IPS DF 6.9 (cell line): ENCODE data around the gene ACACA.

Source experiments
- DNase-seq: peaks from one replicate; pipeline ENCODE4 v3.0.0-alpha.2; 2013; ENCODE audit warnings: low read depth, low spot score
- H3K27ac ChIP-seq: one replicate; pipeline ENCODE4 v1.5.1; 2013; ENCODE audit warnings: low read length, control low read depth
- H3K27me3 ChIP-seq: 2 replicates; pipeline ENCODE4 v1.6.1; 2013; ENCODE audit warnings: mild to moderate bottlenecking, low read length; ENCODE audit not compliant: control insufficient read depth, insufficient read depth
- H3K36me3 ChIP-seq: 2 replicates; pipeline ENCODE4 v1.6.1; 2013; ENCODE audit warnings: low read length; ENCODE audit not compliant: control insufficient read depth, insufficient read depth
- H3K4me1 ChIP-seq: 2 replicates; pipeline ENCODE4 v1.6.1; 2013; ENCODE audit warnings: low read length; ENCODE audit not compliant: control insufficient read depth, insufficient read depth
- H3K4me3 ChIP-seq: 2 replicates; pipeline ENCODE4 v1.5.1; 2013; ENCODE audit warnings: mild to moderate bottlenecking, low read length
- H3K9me3 ChIP-seq: 2 replicates; pipeline ENCODE4 v1.6.1; 2013; ENCODE audit warnings: low read length, inconsistent platforms; ENCODE audit not compliant: control insufficient read depth, insufficient read depth
- WGBS: extraction: QIAGEN DNeasy Blood & Tissue Kit; methylation state at CpG from one replicate; pipeline ENCODE4 v1.1.7; 2013; ENCODE audit warnings: mixed read lengths, missing lambda C conversion rate; ENCODE audit not compliant: insufficient read length, insufficient coverage; 5-methylcytosine and 5-hydroxymethylcytosine counted together

ACACA gene

DNA sequence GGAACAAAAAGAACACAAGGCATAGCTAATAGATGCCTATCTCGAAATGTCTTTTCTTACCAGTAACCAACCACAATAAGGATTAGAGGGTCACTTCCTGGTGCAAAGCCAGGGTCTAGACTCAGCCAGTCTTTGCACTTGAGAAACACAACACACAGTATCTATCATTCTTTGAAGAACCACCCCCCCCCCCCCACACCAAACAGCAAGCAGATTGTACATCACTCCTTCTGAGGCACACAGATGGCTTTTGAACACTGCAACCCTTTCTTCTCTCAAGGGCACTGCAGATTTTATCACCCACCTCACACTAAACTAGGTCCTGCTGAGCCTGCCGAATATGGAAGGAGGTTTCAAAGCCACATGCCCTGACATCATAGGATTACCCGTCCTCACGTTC lies 312.2 kb downstream of the ACACA start:
- Histone ChIP-seq H3K4me3 (no peak overlapping the region), H3K4me1 (no peaks in the 10 kb centered on the region; the same call in 1 of the 2 replicates), H3K9me3 (no peaks in the 10 kb centered on the region), H3K27me3 (no peaks in the 10 kb centered on the region), H3K27ac (no peak overlapping the region), H3K36me3 (peaks cover 19% of the 10 kb centered on the region)
- no CpG with 5 or more reads among the region's 4 CpGs for WGBS
- no peak for DNase-seq

DNA sequence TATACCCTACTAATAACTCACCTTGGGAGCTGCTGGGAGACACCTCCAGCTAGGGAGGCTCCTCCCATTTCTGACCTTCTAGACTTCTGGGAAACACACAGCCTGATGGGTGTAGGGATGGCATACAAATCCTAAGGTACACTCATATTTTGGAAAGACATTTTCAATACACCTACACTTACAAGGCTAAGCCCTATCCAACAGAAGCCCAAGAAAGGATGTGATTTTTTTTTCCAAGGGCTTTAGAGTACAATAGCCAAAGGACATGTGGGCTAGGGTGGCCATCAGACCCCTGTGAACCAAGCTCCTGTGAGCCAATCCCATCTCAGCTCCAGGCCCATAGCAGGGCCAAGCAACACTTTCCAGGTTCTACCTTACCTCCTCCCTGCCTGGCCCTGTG lies 313.9 kb downstream of the ACACA start:
- Histone ChIP-seq H3K27me3 (no peaks in the 10 kb centered on the region), H3K9me3 (no peaks in the 10 kb centered on the region), H3K4me1 (no peaks in the 10 kb centered on the region; the same call in 1 of the 2 replicates), H3K36me3 (peaks cover 16% of the 10 kb centered on the region), H3K4me3 (no peak overlapping the region), H3K27ac (no peak overlapping the region)
- no peak for DNase-seq

- no peak for DNase-seq
- H3K36me3 ChIP-seq: peaks cover 14% of the 10 kb centered on the region
- no peaks in the 10 kb centered on the region for H3K9me3 ChIP-seq
- no peak overlapping the region for H3K4me3 ChIP-seq
- H3K4me1 ChIP-seq: no peaks in the 10 kb centered on the region; the same call in 1 of the 2 replicates
- H3K27me3 ChIP-seq: no peaks in the 10 kb centered on the region
- WGBS: no CpG with 5 or more reads among the region's 2 CpGs
- no peak overlapping the region for H3K27ac ChIP-seq
Observed at GRCh38 chr17:37092071-37092470, 314.6 kb downstream of the ACACA start.

DNA sequence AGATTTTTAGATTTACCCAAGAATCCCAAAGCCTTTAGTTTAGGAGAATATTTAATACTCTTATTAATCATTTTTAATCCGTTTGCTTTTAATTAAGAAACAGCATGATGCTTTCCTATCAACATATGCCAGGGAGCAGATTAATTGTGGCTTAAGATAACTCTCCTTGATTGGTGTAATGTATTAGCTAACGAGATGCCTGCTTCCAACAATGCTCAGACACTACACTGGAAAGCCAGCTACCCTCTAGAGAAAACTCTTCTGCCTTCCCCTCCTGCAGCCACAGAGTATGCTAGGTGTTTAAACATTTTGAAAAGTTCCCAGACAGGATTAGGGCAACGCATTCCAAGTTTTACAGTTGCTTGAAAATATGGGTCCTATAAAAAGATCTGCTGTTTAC lies 315.7 kb downstream of the ACACA start:
- no CpG with 5 or more reads among the region's 3 CpGs for WGBS
- H3K36me3 ChIP-seq: peaks cover 15% of the 10 kb centered on the region; the same call in 1 of the 2 replicates
- DNase-seq: no peak
- H3K27ac ChIP-seq: no peak overlapping the region
- H3K27me3 ChIP-seq: no peaks in the 10 kb centered on the region
- no peaks in the 10 kb centered on the region for H3K9me3 ChIP-seq
- H3K4me3 ChIP-seq: no peak overlapping the region
- no peaks in the 10 kb centered on the region; the same call in 1 of the 2 replicates for H3K4me1 ChIP-seq

- DNase-seq: no peak
- Histone ChIP-seq H3K4me3 (no peak overlapping the region), H3K27me3 (no peaks in the 10 kb centered on the region), H3K27ac (no peak overlapping the region), H3K4me1 (no peaks in the 10 kb centered on the region; the same call in 1 of the 2 replicates), H3K36me3 (peaks cover 19% of the 10 kb centered on the region; the same call in 1 of the 2 replicates), H3K9me3 (no peaks in the 10 kb centered on the region)
- WGBS: no CpG with 5 or more reads among the region's 7 CpGs
Observed at GRCh38 chr17:37089956-37090355, 316.7 kb downstream of the ACACA start.

- Histone ChIP-seq H3K4me3 (no peak overlapping the region), H3K27me3 (no peaks in the 10 kb centered on the region), H3K4me1 (no peaks in the 10 kb centered on the region; the same call in 1 of the 2 replicates), H3K36me3 (peaks cover 16% of the 10 kb centered on the region; the same call in 1 of the 2 replicates), H3K9me3 (no peaks in the 10 kb centered on the region), H3K27ac (no peak overlapping the region)
- no peak for DNase-seq
- no CpG with 5 or more reads among the region's 11 CpGs for WGBS
Observed at GRCh38 chr17:37088913-37089312, 317.7 kb downstream of the ACACA start.

DNA sequence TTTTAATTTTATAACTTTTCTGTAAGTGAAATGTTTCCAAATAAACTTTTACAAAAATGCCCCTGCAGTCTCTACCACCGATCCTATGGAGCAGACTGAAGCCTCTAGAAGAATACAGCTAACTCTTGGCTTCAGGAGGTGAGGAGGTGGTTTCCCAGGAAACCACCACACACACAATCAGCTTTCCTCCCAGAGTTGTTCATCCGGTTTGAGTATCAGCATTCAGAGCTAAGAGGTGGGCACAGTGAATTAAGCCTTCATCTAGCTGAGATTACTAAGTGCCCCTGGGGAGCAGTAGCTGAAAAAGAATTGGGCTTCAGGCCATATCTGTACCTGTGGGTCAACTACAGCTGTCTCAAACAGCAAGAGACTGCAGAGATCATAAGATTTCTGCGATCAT lies 318.2 kb downstream of the ACACA start:
- no CpG with 5 or more reads among the region's 3 CpGs for WGBS
- H3K36me3 ChIP-seq: peaks cover 16% of the 10 kb centered on the region; the same call in 1 of the 2 replicates
- H3K27me3 ChIP-seq: no peaks in the 10 kb centered on the region
- no peak for DNase-seq
- no peak overlapping the region for H3K27ac ChIP-seq
- H3K9me3 ChIP-seq: no peaks in the 10 kb centered on the region
- H3K4me3 ChIP-seq: no peak overlapping the region
- no peaks in the 10 kb centered on the region; the same call in 1 of the 2 replicates for H3K4me1 ChIP-seq

GRCh38 chr17:37087683-37088082 lies 319.0 kb downstream of the ACACA start:
- no peak overlapping the region for H3K4me3 ChIP-seq
- H3K4me1 ChIP-seq: peaks cover under 1% of the 10 kb centered on the region; the same call in 1 of the 2 replicates
- H3K36me3 ChIP-seq: peaks cover 16% of the 10 kb centered on the region; the same call in 1 of the 2 replicates
- H3K9me3 ChIP-seq: no peaks in the 10 kb centered on the region
- no peak overlapping the region for H3K27ac ChIP-seq
- no peak for DNase-seq
- no CpG with 5 or more reads among the region's 5 CpGs for WGBS
- H3K27me3 ChIP-seq: no peaks in the 10 kb centered on the region

DNA sequence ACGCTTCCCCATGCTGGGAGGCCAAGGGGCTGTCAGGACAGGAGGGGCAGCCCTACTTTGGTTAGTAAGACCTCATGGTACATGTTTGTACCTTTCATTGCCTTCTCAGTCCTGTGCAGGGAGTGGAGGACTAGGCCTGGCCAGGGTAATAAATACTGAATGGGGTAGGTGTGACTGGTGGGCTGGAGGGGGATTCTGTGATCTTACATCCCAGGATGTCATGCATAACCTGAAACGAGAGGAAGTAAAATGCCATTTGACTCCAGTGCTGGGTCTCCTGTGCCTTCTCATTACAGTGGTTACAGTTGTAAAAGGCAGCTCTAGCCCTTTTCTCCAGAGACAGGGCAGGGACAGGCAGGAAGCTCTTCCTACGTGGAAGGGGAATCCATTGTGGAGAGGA lies 319.7 kb downstream of the ACACA start:
- peaks cover 5% of the 10 kb centered on the region for H3K4me1 ChIP-seq
- H3K27me3 ChIP-seq: no peaks in the 10 kb centered on the region
- no peaks in the 10 kb centered on the region for H3K9me3 ChIP-seq
- no peak overlapping the region for H3K4me3 ChIP-seq
- DNase-seq: no peak
- H3K27ac ChIP-seq: no peak overlapping the region
- H3K36me3 ChIP-seq: peaks cover 16% of the 10 kb centered on the region; the same call in 1 of the 2 replicates
- WGBS: no CpG with 5 or more reads among the region's 3 CpGs

DNA sequence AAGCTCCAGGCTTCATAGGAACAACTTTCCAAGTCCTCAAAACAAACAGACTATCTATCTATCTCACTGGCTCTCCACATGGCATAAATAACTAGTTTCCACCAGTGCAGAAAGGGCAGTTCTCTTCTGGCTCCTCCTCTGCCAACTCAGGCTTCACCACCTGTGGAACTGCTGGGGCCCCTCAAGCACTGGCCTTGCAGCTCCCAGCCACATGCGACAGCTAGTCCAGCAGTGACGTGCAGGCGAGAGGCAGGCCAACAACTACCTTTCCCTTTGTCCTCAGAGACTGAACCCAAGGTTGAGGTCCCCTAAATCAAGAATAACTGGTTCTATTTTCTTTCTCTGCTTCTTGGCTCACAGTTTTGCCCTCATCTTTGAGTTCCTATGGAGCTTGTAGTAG lies 320.3 kb downstream of the ACACA start:
- WGBS: no CpG with 5 or more reads among the region's 3 CpGs
- peaks cover 5% of the 10 kb centered on the region for H3K4me1 ChIP-seq
- no peaks in the 10 kb centered on the region for H3K9me3 ChIP-seq
- H3K36me3 ChIP-seq: peaks cover 16% of the 10 kb centered on the region; the same call in 1 of the 2 replicates
- H3K27ac ChIP-seq: no peak overlapping the region
- DNase-seq: no peak
- no peaks in the 10 kb centered on the region for H3K27me3 ChIP-seq
- H3K4me3 ChIP-seq: no peak overlapping the region

GRCh38 chr17:37084372-37084771 lies 322.3 kb downstream of the ACACA start:
- peaks cover 13% of the 10 kb centered on the region; the same call in 1 of the 2 replicates for H3K36me3 ChIP-seq
- H3K27me3 ChIP-seq: no peaks in the 10 kb centered on the region
- H3K27ac ChIP-seq: no peak overlapping the region
- peaks cover 5% of the 10 kb centered on the region; the same call in 1 of the 2 replicates for H3K4me1 ChIP-seq
- no peak overlapping the region for H3K4me3 ChIP-seq
- no CpG with 5 or more reads among the region's 5 CpGs for WGBS
- no peak for DNase-seq
- H3K9me3 ChIP-seq: no peaks in the 10 kb centered on the region
